ENCODE measurements around the gene FOXP3. TPM values are rescaled to one million over a fixed set of nuclear protein-coding genes. Genes with fewer than 3 reads are reported as not detected.

Gene FOXP3
- total and polyA plus RNA-seq, 10 donors: 0.26 to 3.9 (median 1.1) TPM

- no peaks in the 10 kb centered on the region for H3K27me3 ChIP-seq (replicated peaks in 1 of 7)
- no peak overlapping the region for H3K27ac ChIP-seq
- H3K9me3 ChIP-seq: no peaks in the 10 kb centered on the region
- intact Hi-C loops (cut with DNase I; ENCODE audit: low total_unique reads): no loop called here
- H3K36me3 ChIP-seq: peaks cover 0 to 85% (median 44%) of the 10 kb centered on the region in 6 donors
- peaks cover 0 to 15% (median 0%) of the 10 kb centered on the region in 6 donors for H3K4me1 ChIP-seq
- WGBS, 5 donors: 84 to 100% (median 91%) methylated on average over 1 to 12 of the region's 12 CpGs
- no peak for TF ChIP-seq POLR2A (IDR thresholded peaks at IDR 0.05)
- TF ChIP-seq, protein P1, sequence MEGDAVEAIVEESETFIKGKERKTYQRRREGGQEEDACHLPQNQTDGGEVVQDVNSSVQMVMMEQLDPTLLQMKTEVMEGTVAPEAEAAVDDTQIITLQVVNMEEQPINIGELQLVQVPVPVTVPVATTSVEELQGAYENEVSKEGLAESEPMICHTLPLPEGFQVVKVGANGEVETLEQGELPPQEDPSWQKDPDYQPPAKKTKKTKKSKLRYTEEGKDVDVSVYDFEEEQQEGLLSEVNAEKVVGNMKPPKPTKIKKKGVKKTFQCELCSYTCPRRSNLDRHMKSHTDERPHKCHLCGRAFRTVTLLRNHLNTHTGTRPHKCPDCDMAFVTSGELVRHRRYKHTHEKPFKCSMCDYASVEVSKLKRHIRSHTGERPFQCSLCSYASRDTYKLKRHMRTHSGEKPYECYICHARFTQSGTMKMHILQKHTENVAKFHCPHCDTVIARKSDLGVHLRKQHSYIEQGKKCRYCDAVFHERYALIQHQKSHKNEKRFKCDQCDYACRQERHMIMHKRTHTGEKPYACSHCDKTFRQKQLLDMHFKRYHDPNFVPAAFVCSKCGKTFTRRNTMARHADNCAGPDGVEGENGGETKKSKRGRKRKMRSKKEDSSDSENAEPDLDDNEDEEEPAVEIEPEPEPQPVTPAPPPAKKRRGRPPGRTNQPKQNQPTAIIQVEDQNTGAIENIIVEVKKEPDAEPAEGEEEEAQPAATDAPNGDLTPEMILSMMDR (IDR thresholded peaks at IDR 0.05 in 8 of 11, conservative IDR thresholded peaks at IDR 0.05 in 3 of 11): no peak
- no peak for TF ChIP-seq POLR2AphosphoS5 (IDR thresholded peaks at IDR 0.05)
- DNase-seq: no peak
- no peak overlapping the region for H3K4me3 ChIP-seq
Measured at GRCh38 chrX:49243166-49243565, 21.3 kb downstream of the FOXP3 start.

GRCh38 chrX:49242545-49243066, 21.9 kb downstream of the FOXP3 start:
- 81 to 94% (median 88%) methylated on average over 6 to 12 of the region's 12 CpGs for WGBS, 5 donors
- intact Hi-C loops (cut with DNase I; ENCODE audit: low total_unique reads): no loop called here

DNA sequence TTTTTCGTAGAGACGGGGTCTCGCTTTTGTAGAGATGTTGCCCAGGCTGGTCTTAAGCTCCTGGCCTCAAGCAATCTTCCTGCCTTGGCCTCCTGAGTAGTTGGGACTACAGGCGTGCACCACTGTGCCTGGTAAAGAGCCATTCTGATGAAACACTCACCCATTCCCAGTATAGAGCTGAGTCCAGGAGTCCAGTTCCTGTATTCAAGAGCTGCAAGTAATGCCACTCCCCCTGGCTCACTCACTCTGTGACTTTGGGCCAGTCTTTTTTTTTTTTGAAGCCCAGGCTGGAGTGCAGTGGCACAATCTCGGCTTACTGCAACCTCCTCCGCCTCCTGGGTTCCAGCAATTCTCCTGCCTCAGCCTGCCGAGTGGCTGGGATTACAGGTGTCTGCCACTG, 25.8 kb downstream of the FOXP3 start:
- H3K27ac ChIP-seq: no peak overlapping the region
- intact Hi-C loops (cut with DNase I; ENCODE audit: low total_unique reads): no loop called here
- peak; percentile 28 for DNase-seq
- no peaks in the 10 kb centered on the region for H3K9me3 ChIP-seq
- no peak overlapping the region for H3K4me3 ChIP-seq
- H3K27me3 ChIP-seq (replicated peaks in 1 of 7): no peaks in the 10 kb centered on the region
- H3K4me1 ChIP-seq: peaks cover 0 to 46% (median 13%) of the 10 kb centered on the region in 6 donors
- H3K36me3 ChIP-seq: peaks cover 0 to 41% (median 16%) of the 10 kb centered on the region in 6 donors
- no peak for TF ChIP-seq POLR2AphosphoS5 (IDR thresholded peaks at IDR 0.05)
- no peak for TF ChIP-seq POLR2A (IDR thresholded peaks at IDR 0.05)
- TF ChIP-seq, protein P1 (IDR thresholded peaks at IDR 0.05 in 8 of 11, conservative IDR thresholded peaks at IDR 0.05 in 3 of 11): no peak
- WGBS, 5 donors: 70 to 90% (median 77%) methylated on average over 6 to 7 of the region's 7 CpGs

More at GRCh38 chrX:49242545-49243066, 21.9 kb downstream of the FOXP3 start:
- Histone ChIP-seq H3K4me1 (peaks cover 0 to 21% (median 0%) of the 10 kb centered on the region in 6 donors), H3K4me3 (no peak overlapping the region), H3K27ac (no peak overlapping the region), H3K27me3 (replicated peaks in 1 of 7) (no peaks in the 10 kb centered on the region), H3K9me3 (no peaks in the 10 kb centered on the region), H3K36me3 (peaks cover 0 to 79% (median 40%) of the 10 kb centered on the region in 6 donors)
- DNase-seq: no peak
- TF ChIP-seq, protein P1 (IDR thresholded peaks at IDR 0.05 in 8 of 11, conservative IDR thresholded peaks at IDR 0.05 in 3 of 11): no peak
- TF ChIP-seq POLR2A (IDR thresholded peaks at IDR 0.05) (no peak), POLR2AphosphoS5 (IDR thresholded peaks at IDR 0.05) (no peak)

DNA sequence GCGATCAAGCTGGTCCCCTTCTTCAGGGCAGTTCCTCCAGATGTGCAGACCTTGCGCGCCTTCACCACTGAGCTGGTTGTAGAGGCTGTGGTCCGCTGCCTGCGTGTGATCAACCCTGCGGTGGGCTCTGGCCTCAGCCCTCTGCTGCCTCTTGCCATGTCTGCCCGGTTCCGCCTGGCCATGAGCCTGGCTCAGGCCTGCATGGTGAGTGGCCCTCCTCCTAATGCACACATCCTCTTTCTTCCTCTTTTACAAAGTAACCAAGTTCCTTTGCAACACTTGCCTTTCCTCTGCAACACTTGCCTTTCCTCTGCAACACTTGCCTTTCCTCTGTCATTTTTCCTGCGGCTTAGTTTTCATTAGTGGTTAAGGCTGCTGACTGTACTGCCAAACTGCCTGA, 27.4 kb downstream of the FOXP3 start:
- DNase-seq: peak; percentile 85
- peak overlapping the region in 7 of 8 donors; percentile 20 to 91 (median 85) for H3K27ac ChIP-seq
- 31 to 63% (median 37%) methylated on average over 6 to 9 of the region's 9 CpGs for WGBS, 5 donors
- H3K9me3 ChIP-seq: no peaks in the 10 kb centered on the region
- peaks cover 0 to 24% (median 2%) of the 10 kb centered on the region in 6 donors for H3K36me3 ChIP-seq
- no peaks in the 10 kb centered on the region for H3K27me3 ChIP-seq (replicated peaks in 1 of 7)
- H3K4me1 ChIP-seq: peaks cover 0 to 46% (median 13%) of the 10 kb centered on the region in 6 donors
- TF ChIP-seq, protein P1 (IDR thresholded peaks at IDR 0.05 in 8 of 11, conservative IDR thresholded peaks at IDR 0.05 in 3 of 11): no peak
- peak; percentile 47 to 59 (median 52) for TF ChIP-seq POLR2AphosphoS5 (IDR thresholded peaks at IDR 0.05)
- intact Hi-C loops (cut with DNase I; ENCODE audit: low total_unique reads): no loop called here
- H3K4me3 ChIP-seq: no peak overlapping the region

All from spleen (tissue), 11 donors.